MM.1S (cell line): ENCODE data around the gene SGPP1.

Experiments
- DNase-seq: peaks from one replicate; pipeline ENCODE4 v3.0.0-alpha.2; 2015
- H2AFZ ChIP-seq: fragments of 300-600 bp; sonication (generic); 2 replicates; pipeline ENCODE4 v1.6.0; 2016; ENCODE audit warnings: antibody characterized with exemption, low read length
- H3F3A ChIP-seq: fragments of 300-600 bp; sonication (generic); 2 replicates; pipeline ENCODE4 v1.6.1; 2016; ENCODE audit warnings: mild to moderate bottlenecking, antibody characterized with exemption, low read length, moderate library complexity, mixed read lengths; ENCODE audit not compliant: insufficient read depth
- H3K27ac ChIP-seq: fragments of 300-600 bp; sonication (generic); 2 replicates; pipeline ENCODE4 v1.5.1; 2016; ENCODE audit warnings: mild to moderate bottlenecking, low read length
- H3K27me3 ChIP-seq: fragments of 300-600 bp; sonication (generic); replicated peaks from 2 replicates; pipeline ENCODE4 v1.6.0; 2016; ENCODE audit warnings: low read length; ENCODE audit not compliant: insufficient read depth
- H3K36me3 ChIP-seq: fragments of 300-600 bp; sonication (generic); replicated peaks from 2 replicates; pipeline ENCODE4 v1.6.1; 2016; ENCODE audit warnings: mild to moderate bottlenecking, low read length, mixed read lengths; ENCODE audit not compliant: insufficient read depth
- H3K4me1 ChIP-seq: fragments of 300-600 bp; sonication (generic); 2 replicates; pipeline ENCODE4 v1.6.1; 2016; ENCODE audit warnings: low read length, mixed read lengths
- H3K4me2 ChIP-seq: fragments of 300-600 bp; sonication (generic); 2 replicates; pipeline ENCODE4 v1.6.0; 2016; ENCODE audit warnings: low read depth, low read length
- H3K4me3 ChIP-seq: fragments of 300-600 bp; sonication (generic); 2 replicates; pipeline ENCODE4 v1.5.1; 2016; ENCODE audit warnings: low read length, mixed read lengths
- H3K79me2 ChIP-seq: fragments of 300-600 bp; sonication (generic); 2 replicates; pipeline ENCODE4 v1.6.1; 2016; ENCODE audit warnings: mixed run types, low read length, mixed read lengths
- H3K9ac ChIP-seq: fragments of 300-600 bp; sonication (generic); 2 replicates; pipeline ENCODE4 v1.6.1; 2016; ENCODE audit warnings: low read length, mixed read lengths
- H3K9me2 ChIP-seq: fragments of 300-600 bp; sonication (generic); replicated peaks from 2 replicates; pipeline ENCODE4 v1.6.1; 2016; ENCODE audit warnings: mild to moderate bottlenecking, low read length, mixed read lengths; ENCODE audit not compliant: insufficient read depth
- H3K9me3 ChIP-seq: fragments of 300-600 bp; sonication (generic); replicated peaks from 2 replicates; pipeline ENCODE4 v1.6.1; 2016; ENCODE audit warnings: mild to moderate bottlenecking, low read length, mixed read lengths; ENCODE audit not compliant: insufficient read depth
- H4K20me1 ChIP-seq: fragments of 300-600 bp; sonication (generic); 2 replicates; pipeline ENCODE4 v1.6.1; 2016; ENCODE audit warnings: mild to moderate bottlenecking, low read length, moderate library complexity, mixed read lengths; ENCODE audit not compliant: insufficient read depth
- EZH2 ChIP-seq: fragments of 300-600 bp; sonication (generic); optimal IDR thresholded peaks from 2 replicates; pipeline ENCODE3; 2017; ENCODE audit warnings: low read depth, mild to moderate bottlenecking, antibody characterized with exemption, low read length, mixed read lengths
- EZH2phosphoT487 ChIP-seq: fragments of 300-600 bp; sonication (generic); IDR thresholded peaks from 2 replicates; pipeline ENCODE4 v1.6.1; 2018; ENCODE audit warnings: antibody characterized with exemption, low read length
- TF ChIP-seq, protein P1 (sequence below): fragments of 300-600 bp; sonication (generic); IDR thresholded peaks from 2 replicates; pipeline ENCODE4 v1.5.1; 2016; ENCODE audit warnings: antibody characterized with exemption, low read length, mixed read lengths

Gene SGPP1

DNA sequence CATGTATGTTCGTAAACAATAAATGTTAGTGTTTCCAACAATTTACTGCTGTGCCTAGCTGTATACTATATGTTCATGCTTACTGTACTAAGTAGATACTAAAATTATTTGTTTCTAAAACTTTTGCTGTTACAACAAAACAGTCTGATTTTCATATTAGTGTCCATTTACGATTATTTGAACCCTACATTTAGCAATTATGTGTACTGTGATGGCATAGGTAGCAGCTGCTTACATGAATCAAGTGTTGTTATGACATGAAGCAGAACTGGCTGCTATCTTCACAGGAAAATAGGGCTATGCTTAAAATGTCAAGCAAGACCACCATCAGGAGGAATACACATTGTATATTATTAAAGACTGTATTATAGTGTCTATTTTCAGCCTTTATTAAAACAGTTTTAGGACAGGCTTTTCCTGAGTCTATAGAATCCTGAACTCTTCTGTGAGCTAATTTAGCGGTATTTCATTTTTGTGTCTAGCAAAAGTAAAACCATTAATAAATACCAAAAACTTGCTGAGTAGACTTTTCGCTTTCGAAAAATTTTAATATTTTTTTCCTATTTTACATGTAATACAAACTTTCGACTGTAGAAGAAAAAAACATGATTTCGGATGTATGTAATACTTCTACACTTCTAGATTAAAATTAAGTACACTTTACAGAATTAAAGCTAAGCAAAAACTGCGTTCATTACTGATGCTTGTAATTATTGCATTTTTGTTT, 85.0 kb downstream of the SGPP1 start:
- H3K36me3 ChIP-seq: no peaks in the 10 kb centered on the region
- H3K4me2 ChIP-seq: peak overlapping the region; percentile 76
- peaks cover 6% of the 10 kb centered on the region; the same call in 1 of the 2 replicates for H3F3A ChIP-seq
- H3K79me2 ChIP-seq: peaks cover 19% of the 10 kb centered on the region
- no peaks in the 10 kb centered on the region for H3K27me3 ChIP-seq
- TF ChIP-seq, protein P1, sequence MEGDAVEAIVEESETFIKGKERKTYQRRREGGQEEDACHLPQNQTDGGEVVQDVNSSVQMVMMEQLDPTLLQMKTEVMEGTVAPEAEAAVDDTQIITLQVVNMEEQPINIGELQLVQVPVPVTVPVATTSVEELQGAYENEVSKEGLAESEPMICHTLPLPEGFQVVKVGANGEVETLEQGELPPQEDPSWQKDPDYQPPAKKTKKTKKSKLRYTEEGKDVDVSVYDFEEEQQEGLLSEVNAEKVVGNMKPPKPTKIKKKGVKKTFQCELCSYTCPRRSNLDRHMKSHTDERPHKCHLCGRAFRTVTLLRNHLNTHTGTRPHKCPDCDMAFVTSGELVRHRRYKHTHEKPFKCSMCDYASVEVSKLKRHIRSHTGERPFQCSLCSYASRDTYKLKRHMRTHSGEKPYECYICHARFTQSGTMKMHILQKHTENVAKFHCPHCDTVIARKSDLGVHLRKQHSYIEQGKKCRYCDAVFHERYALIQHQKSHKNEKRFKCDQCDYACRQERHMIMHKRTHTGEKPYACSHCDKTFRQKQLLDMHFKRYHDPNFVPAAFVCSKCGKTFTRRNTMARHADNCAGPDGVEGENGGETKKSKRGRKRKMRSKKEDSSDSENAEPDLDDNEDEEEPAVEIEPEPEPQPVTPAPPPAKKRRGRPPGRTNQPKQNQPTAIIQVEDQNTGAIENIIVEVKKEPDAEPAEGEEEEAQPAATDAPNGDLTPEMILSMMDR: no peak
- TF ChIP-seq EZH2 (no peak), EZH2phosphoT487 (no peak)
- no peaks in the 10 kb centered on the region for H4K20me1 ChIP-seq
- H3K27ac ChIP-seq: no peak overlapping the region; the same call in 1 of the 2 replicates
- H3K9me3 ChIP-seq: no peaks in the 10 kb centered on the region
- no peak for DNase-seq
- peak overlapping the region; percentile 74 for H3K4me3 ChIP-seq
- H3K9me2 ChIP-seq: no peaks in the 10 kb centered on the region
- H3K4me1 ChIP-seq: no peaks in the 10 kb centered on the region
- H3K9ac ChIP-seq: peak overlapping the region; percentile 83; the same call in 1 of the 2 replicates
- H2AFZ ChIP-seq: peak overlapping the region; percentile 71

DNA sequence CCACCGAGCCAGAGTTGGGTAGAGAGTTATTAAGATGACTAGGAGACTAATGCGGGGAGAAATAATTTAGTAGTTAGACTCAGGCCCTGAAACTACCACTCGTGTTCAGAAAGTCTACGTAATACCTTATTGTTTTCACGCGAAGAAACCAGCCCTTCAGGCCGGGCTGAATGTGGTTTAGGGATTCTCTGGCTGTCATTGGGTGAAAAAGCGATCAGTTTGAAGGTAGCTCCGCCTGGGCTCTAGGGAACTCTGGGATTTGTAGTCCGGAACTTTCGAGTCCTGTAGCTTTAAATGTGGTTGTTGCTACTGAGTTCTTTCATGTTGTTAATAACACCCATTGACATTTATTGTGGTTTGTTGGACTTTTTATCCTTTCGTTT, 85.6 kb downstream of the SGPP1 start:
- Histone ChIP-seq H3K27me3 (no peaks in the 10 kb centered on the region), H3K9ac (peak overlapping the region; percentile 83), H3K9me2 (no peaks in the 10 kb centered on the region), H3K4me2 (peak overlapping the region; percentile 76), H3K9me3 (no peaks in the 10 kb centered on the region), H2AFZ (peak overlapping the region; percentile 71), H3F3A (peaks cover 6% of the 10 kb centered on the region; the same call in 1 of the 2 replicates), H3K4me3 (peak overlapping the region; percentile 74), H3K4me1 (no peaks in the 10 kb centered on the region), H3K36me3 (no peaks in the 10 kb centered on the region), H4K20me1 (no peaks in the 10 kb centered on the region), H3K27ac (peak overlapping the region; percentile 95), H3K79me2 (peaks cover 19% of the 10 kb centered on the region)
- no peak for TF ChIP-seq EZH2phosphoT487
- TF ChIP-seq EZH2: no peak
- TF ChIP-seq, protein P1: no peak
- DNase-seq: peak; percentile 86

DNA sequence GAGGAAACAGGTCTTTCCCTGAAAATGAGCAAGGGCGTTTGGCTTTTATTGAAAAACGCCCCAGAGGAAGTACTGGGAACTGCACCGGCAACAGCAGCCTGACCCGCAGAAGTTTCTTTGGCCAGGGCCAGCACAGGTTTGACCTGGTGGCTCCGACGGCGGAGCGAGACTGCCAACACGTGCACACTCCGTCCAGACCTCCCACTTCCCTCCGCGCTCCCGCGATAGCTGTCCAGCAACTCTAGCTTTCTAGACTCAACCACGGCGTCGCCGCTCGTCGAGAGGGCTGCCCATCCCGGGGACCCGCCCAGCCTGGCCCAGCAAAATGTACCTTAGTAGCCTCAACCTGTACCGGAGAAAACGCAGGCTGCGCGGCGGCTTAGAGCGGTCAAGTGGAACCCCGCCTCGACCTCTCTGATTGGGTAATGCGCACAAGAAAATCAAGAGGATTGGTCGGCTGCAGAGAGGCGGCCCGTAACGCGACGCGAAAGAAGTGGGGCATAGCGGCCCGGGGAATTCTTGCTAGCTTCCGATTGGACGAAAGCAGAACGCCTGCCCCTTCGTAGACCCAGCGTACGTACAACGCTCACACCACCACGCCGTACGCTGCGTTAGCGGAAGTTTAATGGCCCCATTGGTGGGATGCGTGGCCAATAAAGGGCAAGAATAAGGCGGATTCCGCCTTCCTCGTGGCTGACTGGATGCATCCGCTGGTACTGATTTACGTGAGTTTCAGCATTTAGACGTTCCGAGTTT, 86.2 kb downstream of the SGPP1 start, which contains the start of gene WDR89:
Gene WDR89, minus strand, starts transcription at position 399 of the 756 bp plus-strand sequence. CDS start 41,929 bp downstream, outside the sequence.
- Histone ChIP-seq H3K9ac (peak within 1 kb of the TSS; percentile 83), H3K27ac (peak within 1 kb of the TSS; percentile 95), H3K27me3 (no peaks in the 10 kb centered on the region), H4K20me1 (no peaks in the 10 kb centered on the region), H3K36me3 (no peaks in the 10 kb centered on the region), H3K9me3 (no peaks in the 10 kb centered on the region), H3F3A (peaks cover 6% of the 10 kb centered on the region; the same call in 1 of the 2 replicates), H3K4me2 (peak within 1 kb of the TSS; percentile 76), H3K79me2 (peaks cover 19% of the 10 kb centered on the region), H2AFZ (peak within 1 kb of the TSS; percentile 71), H3K4me1 (no peaks in the 10 kb centered on the region), H3K4me3 (peak within 1 kb of the TSS; percentile 78), H3K9me2 (no peaks in the 10 kb centered on the region)
- DNase-seq: peak; percentile 95
- no peak for TF ChIP-seq EZH2
- TF ChIP-seq, protein P1: peak; percentile 54
- no peak for TF ChIP-seq EZH2phosphoT487
